H9 (cell line): ENCODE measurements around the gene FOXN4. TPM values are rescaled to one million over a fixed set of nuclear protein-coding genes. Genes with fewer than 3 reads are reported as not detected.
A peak's percentile ranks its signal among the peaks of the same experiment; 100 is the strongest.

Experiments
- DNase-seq: peaks from one replicate; pipeline ENCODE4 v3.0.0-alpha.2; 2017
- H2AFZ ChIP-seq: one replicate; pipeline ENCODE4 v1.6.1; 2013; ENCODE audit warnings: mild to moderate bottlenecking, low read length, control low read depth, moderate library complexity
- H2AK5ac ChIP-seq: 2 replicates; pipeline ENCODE4 v1.6.1; 2013; ENCODE audit warnings: low read length, control low read depth, mixed read lengths; ENCODE audit not compliant: insufficient read length
- H2BK120ac ChIP-seq: one replicate; pipeline ENCODE4 v1.6.1; 2013; ENCODE audit warnings: low read depth, mild to moderate bottlenecking, low read length, control low read depth, inconsistent platforms; ENCODE audit not compliant: poor library complexity, severe bottlenecking
- H2BK12ac ChIP-seq: 2 replicates; pipeline ENCODE4 v1.6.1; 2013; ENCODE audit warnings: low read length, control low read depth, mixed read lengths, low read depth; ENCODE audit not compliant: insufficient read length
- H2BK15ac ChIP-seq: 2 replicates; pipeline ENCODE4 v1.6.1; 2013; ENCODE audit warnings: low read depth, low read length, control low read depth
- H2BK20ac ChIP-seq: one replicate; pipeline ENCODE4 v1.6.1; 2013; ENCODE audit warnings: low read depth, mild to moderate bottlenecking, low read length, control low read depth, inconsistent platforms; ENCODE audit not compliant: poor library complexity, severe bottlenecking
- H2BK5ac ChIP-seq: 2 replicates; pipeline ENCODE4 v1.6.1; 2013; ENCODE audit warnings: low read length, control low read depth, mixed read lengths; ENCODE audit not compliant: insufficient read length
- H3K14ac ChIP-seq: 2 replicates; pipeline ENCODE4 v1.6.1; 2013; ENCODE audit warnings: low read length, control low read depth; ENCODE audit not compliant: insufficient read depth
- H3K18ac ChIP-seq: 2 replicates; pipeline ENCODE4 v1.6.1; 2013; ENCODE audit warnings: low read depth, mild to moderate bottlenecking, mixed read lengths, low read length, control low read depth; ENCODE audit not compliant: insufficient read length
- H3K23ac ChIP-seq: 2 replicates; pipeline ENCODE4 v1.6.1; 2013; ENCODE audit warnings: low read length, control low read depth, mixed read lengths, low read depth; ENCODE audit not compliant: insufficient read length
- H3K23me2 ChIP-seq: 2 replicates; pipeline ENCODE4 v1.6.1; 2013; ENCODE audit warnings: low read depth, mild to moderate bottlenecking, mixed read lengths, low read length, control low read depth; ENCODE audit not compliant: insufficient read length, poor library complexity, severe bottlenecking
- H3K27ac ChIP-seq: 2 replicates; pipeline ENCODE4 v1.5.1; 2013; ENCODE audit warnings: low read length, control low read depth, mixed read lengths, low read depth; ENCODE audit not compliant: insufficient read length
- H3K27me3 ChIP-seq: 2 replicates; pipeline ENCODE4 v1.6.1; 2013; ENCODE audit warnings: low read length, control low read depth, inconsistent platforms; ENCODE audit not compliant: insufficient read depth
- H3K4ac ChIP-seq: 2 replicates; pipeline ENCODE4 v1.6.1; 2013; ENCODE audit warnings: low read depth, mild to moderate bottlenecking, control low read depth, inconsistent platforms, low read length, moderate library complexity
- H3K4me1 ChIP-seq: 2 replicates; pipeline ENCODE4 v1.6.1; 2013; ENCODE audit warnings: low read length, control low read depth, inconsistent platforms; ENCODE audit not compliant: insufficient read depth
- H3K4me2 ChIP-seq: 2 replicates; pipeline ENCODE4 v1.6.1; 2013; ENCODE audit warnings: low read length, control low read depth, mixed read lengths; ENCODE audit not compliant: insufficient read length, insufficient read depth
- H3K56ac ChIP-seq: 2 replicates; pipeline ENCODE4 v1.6.1; 2013; ENCODE audit warnings: low read depth, mild to moderate bottlenecking, mixed read lengths, low read length, control low read depth; ENCODE audit not compliant: insufficient read length
- H3K79me1 ChIP-seq: 2 replicates; pipeline ENCODE4 v1.6.1; 2013; ENCODE audit warnings: low read depth, mild to moderate bottlenecking, moderate library complexity, low read length, control low read depth, inconsistent platforms; ENCODE audit not compliant: insufficient read depth, poor library complexity, severe bottlenecking
- H3K79me2 ChIP-seq: 2 replicates; pipeline ENCODE4 v1.6.1; 2013; ENCODE audit warnings: low read length, control low read depth, inconsistent platforms; ENCODE audit not compliant: insufficient read depth
- H3K9ac ChIP-seq: 2 replicates; pipeline ENCODE4 v1.6.1; 2013; ENCODE audit warnings: low read length, control low read depth, mixed read lengths; ENCODE audit not compliant: insufficient read length; ENCODE audit errors: extremely low read depth
- H3K9me3 ChIP-seq: one replicate; pipeline ENCODE4 v1.6.1; 2013; ENCODE audit warnings: low read depth, low read length, inconsistent platforms; ENCODE audit not compliant: control insufficient read depth
- H3T11ph ChIP-seq: one replicate; pipeline ENCODE4 v1.6.1; 2013; ENCODE audit warnings: mild to moderate bottlenecking, low read length, control low read depth, inconsistent platforms
- H4K20me1 ChIP-seq: one replicate; pipeline ENCODE4 v1.6.1; 2013; ENCODE audit not compliant: control insufficient read depth, insufficient read length, insufficient read depth
- H4K5ac ChIP-seq: 2 replicates; pipeline ENCODE4 v1.6.1; 2013; ENCODE audit warnings: low read depth, mild to moderate bottlenecking, mixed read lengths, low read length, control low read depth; ENCODE audit not compliant: insufficient read length
- H4K8ac ChIP-seq: replicated peaks from 2 replicates; pipeline ENCODE4 v1.6.1; 2013; ENCODE audit warnings: low read length, control low read depth, mixed read lengths, low read depth; ENCODE audit not compliant: insufficient read length
- H4K91ac ChIP-seq: 2 replicates; pipeline ENCODE4 v1.6.1; 2013; ENCODE audit warnings: low read depth, mild to moderate bottlenecking, moderate library complexity, mixed read lengths, low read length, control low read depth; ENCODE audit not compliant: insufficient read length
- H3K27ac Mint-ChIP-seq, 3 experiments: 2 replicates in 2 of 3; 3 replicates in 1 of 3; pipeline ENCODE4 v1.8.0; 2020 to 2021; ENCODE audit warnings: mixed read lengths in 3 of 3, mild to moderate bottlenecking in 1 of 3, moderate library complexity in 1 of 3
- H3K27me3 Mint-ChIP-seq: 2 replicates; pipeline ENCODE4 v1.8.0; 2021; ENCODE audit warnings: low read depth, mild to moderate bottlenecking, moderate library complexity, mixed read lengths
- H3K36me3 Mint-ChIP-seq, 3 experiments: 2 replicates in 2 of 3; 3 replicates in 1 of 3; pipeline ENCODE4 v1.8.0; 2020 to 2021; ENCODE audit warnings: low read depth in 3 of 3, mixed read lengths in 3 of 3; ENCODE audit not compliant: insufficient read depth in 1 of 3
- H3K4me1 Mint-ChIP-seq, 2 experiments: 2 replicates each; pipeline ENCODE4 v1.8.0; 2020; ENCODE audit warnings: mixed read lengths in 2 of 2
- H3K4me3 Mint-ChIP-seq, 2 experiments: 2 replicates in 1 of 2; 3 replicates in 1 of 2; pipeline ENCODE4 v1.8.0; 2020 to 2021; ENCODE audit warnings: mild to moderate bottlenecking in 2 of 2, mixed read lengths in 2 of 2, moderate library complexity in 1 of 2
- H3K9me3 Mint-ChIP-seq, 2 experiments: 2 replicates in 1 of 2; 3 replicates in 1 of 2; pipeline ENCODE4 v1.8.0; 2020; ENCODE audit warnings: mild to moderate bottlenecking in 2 of 2, mixed read lengths in 2 of 2, moderate library complexity in 1 of 2
- WGBS: extraction: QIAGEN DNeasy Blood & Tissue Kit; methylation state at CpG from one replicate; pipeline ENCODE4 v1.1.7; 2013; ENCODE audit warnings: missing lambda C conversion rate, low lambda C conversion rate, mixed read lengths; ENCODE audit not compliant: insufficient read length; ENCODE audit errors: extremely low coverage; 5-methylcytosine and 5-hydroxymethylcytosine counted together
- total RNA-seq: library from RNA; stranded (reverse); gene quantifications from 2 replicates; pipeline ENCODE4 v1.2.1, GENCODE V29; 2021
- TF ChIP-seq, protein P1 (sequence below): fragments of 200-600 bp; sonication (generic); conservative IDR thresholded peaks from 3 replicates; pipeline ENCODE4 v1.8.0; 2021; ENCODE audit warnings: antibody characterized with exemption, mild to moderate bottlenecking

The FOXN4 gene
- total RNA-seq, 1 experiment from 2014 or later: 0.39 TPM

DNA sequence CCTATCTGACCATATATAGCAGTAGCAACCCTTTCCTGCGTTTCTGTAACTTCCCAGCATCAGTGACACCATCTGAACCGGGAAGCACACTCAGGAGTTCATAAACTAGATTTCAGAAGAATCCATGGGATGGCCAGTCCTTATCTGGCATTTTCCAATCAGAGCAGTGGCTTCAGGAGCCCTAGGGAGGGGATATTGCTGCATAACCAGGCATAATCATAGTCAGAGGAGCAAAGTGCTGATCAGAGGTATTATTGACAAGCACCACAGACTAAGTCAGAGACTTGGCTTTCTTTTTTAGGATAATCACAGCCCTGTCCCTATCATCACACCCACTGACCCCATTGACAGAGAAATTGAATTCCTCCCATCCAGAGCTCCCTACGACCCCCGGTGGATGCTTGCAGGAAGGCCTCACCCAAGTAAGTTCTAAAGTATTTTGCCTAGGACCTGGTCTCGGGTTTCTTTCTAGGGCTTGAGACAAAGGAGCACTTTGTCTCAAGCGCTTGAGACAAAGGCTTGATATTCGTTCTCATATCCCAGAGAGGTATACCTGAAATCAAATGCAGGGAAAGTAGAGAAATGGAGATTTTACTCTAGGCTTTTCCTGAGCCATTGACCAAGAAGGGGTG, 55.1 kb downstream of the FOXN4 start:
- H3K18ac ChIP-seq: no peak overlapping the region
- H3K79me1 ChIP-seq: no peaks in the 10 kb centered on the region
- H3T11ph ChIP-seq: no peak overlapping the region
- H2BK12ac ChIP-seq: no peak overlapping the region
- no peaks in the 10 kb centered on the region for H3K27me3 ChIP-seq
- H3K4me3 Mint-ChIP-seq: no peak overlapping the region
- no peak overlapping the region for H2BK5ac ChIP-seq
- no peaks in the 10 kb centered on the region for H3K9me3 ChIP-seq
- no peak overlapping the region for H3K23ac ChIP-seq
- H3K36me3 Mint-ChIP-seq: peaks cover 7 to 23% (median 19%) of the 10 kb centered on the region in 3 experiments; a peak in 6 of 7 replicates
- H3K27ac ChIP-seq: no peak overlapping the region
- no peak overlapping the region for H4K5ac ChIP-seq
- H3K56ac ChIP-seq: no peak overlapping the region
- DNase-seq: no peak
- H3K14ac ChIP-seq: no peak overlapping the region
- H4K20me1 ChIP-seq: no peaks in the 10 kb centered on the region
- no CpG with 5 or more reads among the region's 7 CpGs for WGBS
- TF ChIP-seq, protein P1, sequence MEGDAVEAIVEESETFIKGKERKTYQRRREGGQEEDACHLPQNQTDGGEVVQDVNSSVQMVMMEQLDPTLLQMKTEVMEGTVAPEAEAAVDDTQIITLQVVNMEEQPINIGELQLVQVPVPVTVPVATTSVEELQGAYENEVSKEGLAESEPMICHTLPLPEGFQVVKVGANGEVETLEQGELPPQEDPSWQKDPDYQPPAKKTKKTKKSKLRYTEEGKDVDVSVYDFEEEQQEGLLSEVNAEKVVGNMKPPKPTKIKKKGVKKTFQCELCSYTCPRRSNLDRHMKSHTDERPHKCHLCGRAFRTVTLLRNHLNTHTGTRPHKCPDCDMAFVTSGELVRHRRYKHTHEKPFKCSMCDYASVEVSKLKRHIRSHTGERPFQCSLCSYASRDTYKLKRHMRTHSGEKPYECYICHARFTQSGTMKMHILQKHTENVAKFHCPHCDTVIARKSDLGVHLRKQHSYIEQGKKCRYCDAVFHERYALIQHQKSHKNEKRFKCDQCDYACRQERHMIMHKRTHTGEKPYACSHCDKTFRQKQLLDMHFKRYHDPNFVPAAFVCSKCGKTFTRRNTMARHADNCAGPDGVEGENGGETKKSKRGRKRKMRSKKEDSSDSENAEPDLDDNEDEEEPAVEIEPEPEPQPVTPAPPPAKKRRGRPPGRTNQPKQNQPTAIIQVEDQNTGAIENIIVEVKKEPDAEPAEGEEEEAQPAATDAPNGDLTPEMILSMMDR: peak; percentile 32; the same call in 2 of the 3 replicates
- no peak overlapping the region for H4K91ac ChIP-seq
- no peak overlapping the region for H3K27ac Mint-ChIP-seq
- H2AK5ac ChIP-seq: no peak overlapping the region
- no peaks in the 10 kb centered on the region for H3K79me2 ChIP-seq
- H4K8ac ChIP-seq: no peak overlapping the region
- H3K4me1 ChIP-seq: no peaks in the 10 kb centered on the region
- H2AFZ ChIP-seq: no peak overlapping the region
- H2BK15ac ChIP-seq: no peak overlapping the region
- H2BK120ac ChIP-seq: no peak overlapping the region
- peaks cover 5 to 7% of the 10 kb centered on the region in 2 experiments; a peak in 3 of 5 replicates for H3K9me3 Mint-ChIP-seq
- H3K4me1 Mint-ChIP-seq: no peaks in the 10 kb centered on the region
- no peak overlapping the region for H3K9ac ChIP-seq
- no peaks in the 10 kb centered on the region for H3K27me3 Mint-ChIP-seq
- no peaks in the 10 kb centered on the region for H3K23me2 ChIP-seq
- no peak overlapping the region for H2BK20ac ChIP-seq
- H3K4ac ChIP-seq: no peak overlapping the region
- H3K4me2 ChIP-seq: no peak overlapping the region
